ENCODE data around the gene CTSF. TPM values are rescaled to one million over a fixed set of nuclear protein-coding genes. Genes with fewer than 3 reads are reported as not detected.
A peak's percentile ranks its signal among the peaks of the same experiment; 100 is the strongest.

CTSF gene
- total RNA-seq, 1 donor from 2014 or later = not detected

DNA sequence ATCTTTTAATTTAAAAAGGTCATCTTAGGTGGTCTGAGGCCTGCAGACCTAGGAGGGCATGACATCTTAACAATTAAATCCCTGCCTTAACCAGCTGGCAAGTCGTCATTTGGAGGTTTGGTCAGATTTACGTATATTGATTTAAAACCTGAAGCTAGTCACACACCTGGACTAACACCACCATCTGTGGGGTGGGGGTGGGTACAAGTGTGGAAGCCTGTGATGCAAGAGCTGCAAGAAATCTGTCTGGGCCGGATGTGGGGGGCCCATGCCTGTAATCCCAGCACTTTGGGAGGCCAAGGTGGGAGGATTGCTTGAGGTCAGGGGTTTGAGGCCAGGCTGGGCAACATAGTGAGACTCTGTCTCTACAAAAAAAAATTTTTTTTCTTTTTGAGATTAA lies 12.9 kb upstream of the CTSF start:
- peaks cover 3% of the 10 kb centered on the region for H3K36me3 Mint-ChIP-seq
- H3K27ac Mint-ChIP-seq = no peak overlapping the region
- peaks cover 10% of the 10 kb centered on the region for H3K9me3 Mint-ChIP-seq
- peaks cover 12% of the 10 kb centered on the region for H3K27me3 Mint-ChIP-seq (ENCODE audit: low read depth)
- no peak for DNase-seq (ENCODE audit: low spot score in 2 of 2, unreplicated experiment in 2 of 2)
- no peak overlapping the region for H3K4me3 Mint-ChIP-seq
- no peak for TF ChIP-seq CTCF (IDR thresholded peaks at IDR 0.05; ENCODE audit: unreplicated experiment)
- H3K4me1 Mint-ChIP-seq = peaks cover 5% of the 10 kb centered on the region

GRCh38 chr11:66580803-66581202 lies 12.4 kb upstream of the CTSF start:
- H3K9me3 Mint-ChIP-seq = peaks cover 10% of the 10 kb centered on the region
- no peak for TF ChIP-seq CTCF (IDR thresholded peaks at IDR 0.05; ENCODE audit: unreplicated experiment)
- no peak overlapping the region for H3K27ac Mint-ChIP-seq
- no peak for DNase-seq (ENCODE audit: low spot score in 2 of 2, unreplicated experiment in 2 of 2)
- H3K36me3 Mint-ChIP-seq = peaks cover 3% of the 10 kb centered on the region
- peaks cover 12% of the 10 kb centered on the region for H3K27me3 Mint-ChIP-seq (ENCODE audit: low read depth)
- peaks cover 5% of the 10 kb centered on the region for H3K4me1 Mint-ChIP-seq
- H3K4me3 Mint-ChIP-seq = no peak overlapping the region

DNA sequence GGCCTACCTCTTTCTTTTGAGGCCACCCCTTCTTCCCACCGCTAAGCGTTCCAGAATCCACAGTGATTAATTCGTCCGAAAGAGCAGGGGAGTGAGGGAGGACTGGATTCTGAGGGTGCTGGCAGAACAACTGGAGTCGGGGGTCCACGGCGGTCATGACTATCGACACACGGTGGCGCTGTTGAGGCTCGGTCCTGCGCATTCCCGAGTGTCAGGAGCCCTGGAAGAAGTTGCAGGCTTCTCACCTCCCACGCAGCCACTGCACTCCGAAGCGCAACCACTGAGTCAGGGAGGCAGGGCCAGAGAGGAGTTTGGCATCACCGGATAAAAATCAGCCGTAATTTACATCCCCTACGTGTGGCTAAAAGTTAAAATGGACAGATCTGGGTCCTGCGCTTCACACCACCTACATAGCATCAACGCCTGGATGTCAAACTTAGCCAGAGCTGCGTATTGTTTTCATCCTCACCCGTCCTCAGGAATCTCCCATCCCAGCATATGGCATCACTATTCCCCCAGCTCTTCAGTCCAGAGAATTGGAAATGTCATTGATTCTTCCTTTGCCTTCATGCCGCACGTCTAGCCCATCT lies 10.7 kb upstream of the CTSF start:
- Mint-ChIP-seq H3K4me1 (peaks cover 5% of the 10 kb centered on the region), H3K27me3 (ENCODE audit: low read depth) (peaks cover 17% of the 10 kb centered on the region), H3K4me3 (no peak overlapping the region), H3K9me3 (peaks cover 16% of the 10 kb centered on the region), H3K27ac (no peak overlapping the region), H3K36me3 (peaks cover 3% of the 10 kb centered on the region)
- TF ChIP-seq CTCF (IDR thresholded peaks at IDR 0.05; ENCODE audit: unreplicated experiment) = peak; percentile 77
- peak; percentile 62 to 87 for DNase-seq (ENCODE audit: low spot score in 2 of 2, unreplicated experiment in 2 of 2)

DNA sequence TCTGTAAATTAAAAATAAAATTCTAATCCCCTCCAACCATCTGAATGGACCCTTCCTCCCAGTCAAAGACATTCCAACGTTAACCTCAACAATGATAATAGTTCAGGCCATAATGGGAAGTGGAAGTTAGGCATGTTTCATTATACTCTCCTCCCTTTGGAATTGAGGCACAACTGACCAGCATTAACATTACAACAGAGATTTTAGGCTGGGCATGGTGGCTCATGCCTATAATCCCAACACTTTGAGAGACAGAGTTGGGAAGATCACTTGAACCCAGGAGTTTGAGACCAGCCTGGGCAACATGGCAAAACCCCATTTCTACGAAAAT lies 2.4 kb upstream of the CTSF start:
- no peak for DNase-seq (ENCODE audit: low spot score in 2 of 2, unreplicated experiment in 2 of 2)

DNA sequence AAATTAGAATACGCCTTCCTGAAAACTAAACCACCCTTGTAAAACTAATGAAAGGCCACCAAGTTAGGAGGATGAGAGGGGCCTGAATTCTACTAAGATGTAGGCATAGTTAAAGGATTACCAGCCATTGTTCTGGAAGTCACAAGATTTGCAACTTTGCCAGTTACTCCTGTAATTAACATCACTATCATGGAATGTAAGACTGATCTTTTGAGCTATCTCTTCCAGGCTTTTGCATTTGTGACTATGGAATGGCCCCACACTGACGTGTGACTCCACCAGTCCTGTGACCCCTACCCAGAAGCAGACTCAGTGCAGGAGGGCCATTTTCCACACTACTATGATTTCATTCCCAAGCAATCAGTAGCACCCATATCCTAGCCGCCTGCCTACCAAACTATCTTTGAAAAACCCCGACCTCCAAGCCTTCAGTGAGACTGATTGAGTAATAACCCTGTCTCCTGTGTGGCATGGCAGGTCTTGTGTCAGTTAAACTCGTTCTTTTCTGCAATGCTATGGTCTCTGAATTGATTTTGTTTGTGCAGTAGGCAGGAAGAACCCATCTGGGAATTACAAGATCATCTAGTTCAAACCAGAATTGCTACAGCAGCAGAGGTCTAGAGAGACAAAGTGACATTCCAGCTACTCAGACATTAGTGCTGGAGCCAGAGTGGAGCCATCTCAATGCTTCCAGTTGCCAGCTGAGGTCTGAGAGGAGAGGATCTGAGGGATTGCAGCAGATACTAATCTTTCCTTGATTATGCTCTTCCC lies 1.9 kb upstream of the CTSF start:
- peaks cover 9% of the 10 kb centered on the region for H3K27me3 Mint-ChIP-seq (ENCODE audit: low read depth)
- no peak overlapping the region for H3K4me3 Mint-ChIP-seq
- peaks cover 11% of the 10 kb centered on the region for H3K4me1 Mint-ChIP-seq
- TF ChIP-seq CTCF (IDR thresholded peaks at IDR 0.05; ENCODE audit: unreplicated experiment) = no peak
- no peak overlapping the region for H3K27ac Mint-ChIP-seq
- no peak for DNase-seq (ENCODE audit: low spot score in 2 of 2, unreplicated experiment in 2 of 2)
- no peaks in the 10 kb centered on the region for H3K36me3 Mint-ChIP-seq
- peaks cover 11% of the 10 kb centered on the region for H3K9me3 Mint-ChIP-seq

More for the DNA sequence above, 2.4 kb upstream of the CTSF start:
- no peaks in the 10 kb centered on the region for H3K36me3 Mint-ChIP-seq
- peaks cover 11% of the 10 kb centered on the region for H3K4me1 Mint-ChIP-seq
- peaks cover 9% of the 10 kb centered on the region for H3K27me3 Mint-ChIP-seq (ENCODE audit: low read depth)
- no peak for TF ChIP-seq CTCF (IDR thresholded peaks at IDR 0.05; ENCODE audit: unreplicated experiment)
- H3K9me3 Mint-ChIP-seq = peaks cover 11% of the 10 kb centered on the region
- H3K4me3 Mint-ChIP-seq = no peak overlapping the region
- H3K27ac Mint-ChIP-seq = no peak overlapping the region
